Measurements from ENCODE around the gene PLEK2.
"Not testable (repeated sequence)": the region's sequence is repeated elsewhere in the genome, so short reads cannot be mapped to it uniquely, and the experiment has no call there.

Gene PLEK2

GRCh38 chr14:67352055-67352454 lies 59.9 kb downstream of the PLEK2 start:
- Histone ChIP-seq H3K9ac (ENCODE audit: low read length) (no peak overlapping the region), H3K9me3 (ENCODE audit: control insufficient read depth, low read length) (no peaks in the 10 kb centered on the region), H3K27me3 (replicated peaks; ENCODE audit: control insufficient read depth, insufficient read depth, low read length) (no peaks in the 10 kb centered on the region), H3K4me3 (ENCODE audit: low read length) (no peak overlapping the region), H3K36me3 (ENCODE audit: control insufficient read depth, insufficient read depth, low read length, severe bottlenecking) (peaks cover 61% of the 10 kb centered on the region), H3K4me1 (ENCODE audit: control insufficient read depth, insufficient read depth, low read length) (peaks cover 7% of the 10 kb centered on the region)
- DNase-seq (ENCODE audit: low read depth): no peak

- H3K9ac ChIP-seq (ENCODE audit: low read length): no peak overlapping the region
- peaks cover 9% of the 10 kb centered on the region for H3K4me1 ChIP-seq (ENCODE audit: control insufficient read depth, insufficient read depth, low read length)
- H3K27me3 ChIP-seq (replicated peaks; ENCODE audit: control insufficient read depth, insufficient read depth, low read length): no peaks in the 10 kb centered on the region
- DNase-seq (ENCODE audit: low read depth): no peak
- no peak overlapping the region for H3K4me3 ChIP-seq (ENCODE audit: low read length)
- H3K36me3 ChIP-seq (ENCODE audit: control insufficient read depth, insufficient read depth, low read length, severe bottlenecking): peaks cover 84% of the 10 kb centered on the region
- H3K9me3 ChIP-seq (ENCODE audit: control insufficient read depth, low read length): no peaks in the 10 kb centered on the region
These were observed 66.4 kb downstream of the PLEK2 start for GRCh38 chr14:67345583-67345982.

- no peak overlapping the region for H3K4me3 ChIP-seq (ENCODE audit: low read length)
- no peaks in the 10 kb centered on the region for H3K27me3 ChIP-seq (replicated peaks; ENCODE audit: control insufficient read depth, insufficient read depth, low read length)
- no peak for DNase-seq (ENCODE audit: low read depth)
- H3K36me3 ChIP-seq (ENCODE audit: control insufficient read depth, insufficient read depth, low read length, severe bottlenecking): peaks cover 84% of the 10 kb centered on the region
- no peaks in the 10 kb centered on the region for H3K9me3 ChIP-seq (ENCODE audit: control insufficient read depth, low read length)
- peaks cover 9% of the 10 kb centered on the region for H3K4me1 ChIP-seq (ENCODE audit: control insufficient read depth, insufficient read depth, low read length)
- H3K9ac ChIP-seq (ENCODE audit: low read length): no peak overlapping the region
These were observed 68.2 kb downstream of the PLEK2 start for GRCh38 chr14:67343601-67344230.

GRCh38 chr14:67341231-67341630 lies 70.7 kb downstream of the PLEK2 start:
- DNase-seq (ENCODE audit: low read depth); H3K4me3 ChIP-seq (ENCODE audit: low read length); H3K27me3 ChIP-seq (replicated peaks; ENCODE audit: control insufficient read depth, insufficient read depth, low read length); H3K9ac ChIP-seq (ENCODE audit: low read length); H3K9me3 ChIP-seq (ENCODE audit: control insufficient read depth, low read length); H3K4me1 ChIP-seq (ENCODE audit: control insufficient read depth, insufficient read depth, low read length): not testable (repeated sequence)
- peaks cover 84% of the 10 kb centered on the region for H3K36me3 ChIP-seq (ENCODE audit: control insufficient read depth, insufficient read depth, low read length, severe bottlenecking)

All from adipocyte (in vitro differentiated cells).